ENCODE measurements around the gene CACNB3.

CACNB3 gene

DNA sequence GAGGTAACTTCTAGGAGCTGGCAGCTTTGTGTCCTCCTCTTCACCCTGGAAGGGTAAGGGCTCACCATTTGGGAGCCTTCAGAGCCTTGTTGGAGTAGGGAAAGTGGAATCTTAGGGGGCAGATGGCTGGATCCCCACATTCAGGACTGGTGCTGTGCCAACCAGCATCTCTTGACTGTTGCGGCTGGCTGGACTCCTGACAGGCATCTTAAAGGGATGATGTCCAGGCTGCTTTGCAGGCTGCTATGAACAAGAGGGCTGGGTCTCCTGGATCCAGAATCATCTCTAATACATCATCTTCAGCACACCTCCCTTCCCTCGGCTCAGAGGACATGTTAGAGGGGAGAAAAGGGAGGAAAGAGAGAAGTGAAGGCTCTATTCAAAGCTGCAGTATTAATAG, 4.4 kb downstream of the CACNB3 start:
- no peak for TF ChIP-seq CTCF (IDR thresholded peaks at IDR 0.05; ENCODE audit: extremely low read depth, missing control alignments)

GRCh38 chr12:48823281-48823680, 5.0 kb downstream of the CACNB3 start:
- no peak for TF ChIP-seq CTCF (IDR thresholded peaks at IDR 0.05; ENCODE audit: extremely low read depth, missing control alignments)
- DNase-seq (ENCODE audit: low spot score), result no peak

More for the DNA sequence above, 4.4 kb downstream of the CACNB3 start:
- no peak for DNase-seq (ENCODE audit: low spot score)

- DNase-seq (ENCODE audit: low spot score), result no peak
- no peak for TF ChIP-seq CTCF (IDR thresholded peaks at IDR 0.05; ENCODE audit: extremely low read depth, missing control alignments)
These were observed 5.8 kb downstream of the CACNB3 start for GRCh38 chr12:48824112-48824511.

GRCh38 chr12:48824905-48825304, 6.6 kb downstream of the CACNB3 start:
- no peak for DNase-seq (ENCODE audit: low spot score)

GRCh38 chr12:48826209-48826855, 8.0 kb downstream of the CACNB3 start:
- no peak for DNase-seq (ENCODE audit: low spot score)

More at GRCh38 chr12:48824905-48825304, 6.6 kb downstream of the CACNB3 start:
- no peak for TF ChIP-seq CTCF (IDR thresholded peaks at IDR 0.05; ENCODE audit: extremely low read depth, missing control alignments)

DNA sequence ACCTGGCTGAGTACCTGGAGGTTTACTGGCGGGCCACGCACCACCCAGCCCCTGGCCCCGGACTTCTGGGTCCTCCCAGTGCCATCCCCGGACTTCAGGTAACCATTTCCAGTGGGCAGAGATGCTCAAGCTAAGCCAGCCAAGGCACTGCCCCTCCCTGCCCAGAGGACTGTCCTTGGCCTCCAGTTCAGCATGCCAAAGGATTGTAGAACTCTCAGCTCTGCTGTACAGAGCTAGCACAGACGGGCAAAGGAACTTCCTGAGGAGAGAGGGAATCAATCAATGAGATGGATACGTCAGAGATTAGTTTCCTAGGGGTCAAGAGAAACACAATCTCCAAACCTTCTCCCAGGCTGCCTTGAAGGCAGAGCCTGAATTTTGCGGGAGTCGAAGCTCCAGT, 8.7 kb downstream of the CACNB3 start:
- no peak for DNase-seq (ENCODE audit: low spot score)
- TF ChIP-seq CTCF (IDR thresholded peaks at IDR 0.05; ENCODE audit: extremely low read depth, missing control alignments), result no peak

More at GRCh38 chr12:48826209-48826855, 8.0 kb downstream of the CACNB3 start:
- TF ChIP-seq CTCF (IDR thresholded peaks at IDR 0.05; ENCODE audit: extremely low read depth, missing control alignments), result no peak

GRCh38 chr12:48827513-48828096, 9.3 kb downstream of the CACNB3 start:
- no peak for DNase-seq (ENCODE audit: low spot score)
- no peak for TF ChIP-seq CTCF (IDR thresholded peaks at IDR 0.05; ENCODE audit: extremely low read depth, missing control alignments)
